K562 (cell line): ENCODE measurements around the gene CDC42EP3. TPM values are rescaled to one million over a fixed set of nuclear protein-coding genes. Genes with fewer than 3 reads are reported as not detected.

Source experiments
- ATAC-seq: fragments of 200-7000 bp; cut with Tn5 transposase; 3 replicates; pipeline ENCODE4 v1.9.1; 2020; ENCODE audit warnings: moderate library complexity
- BruUV-seq: library from RNA; stranded (reverse); fragments of 400-500 nt; replicated peaks from 2 replicates; lab custom pipeline; 2021; lab: Mats Ljungman, UMichigan
- CTCF ChIA-PET: fragments of 300-600 bp; formaldehyde crosslinking; extraction: SDS; loops from one replicate; lab custom pipeline; 2021; ENCODE audit warnings: low intra/inter-chr PET ratio; lab: Yijun Ruan, JAX
- POLR2A ChIA-PET: fragments of 300-600, 350-650 bp; sonication (Branson Sonifier 250); formaldehyde crosslinking; extraction: SDS; loops from one replicate; lab custom pipeline; 2021; ENCODE audit warnings: antibody characterized with exemption, inconsistent platforms; lab: Yijun Ruan, JAX
- DNase-seq, 4 experiments: peaks; one replicate each; pipeline versions ENCODE4 v3.0.0 to v3.0.0-alpha.2; 2011 to 2018; ENCODE audit warnings: low spot score in 3 of 4, mixed read lengths in 3 of 4; ENCODE audit errors: extremely low read depth in 1 of 4
- FAIRE-seq: peaks from 2 replicates; lab custom pipeline; 2011; peaks lifted over from hg19 to GRCh38; lab: Jason Lieb, UNC
- H2AFZ ChIP-seq: 2 replicates; pipeline ENCODE4 v1.6.0; 2011; ENCODE audit warnings: low read depth, low read length, control low read depth, inconsistent platforms
- H3K27ac ChIP-seq: fragments of 200-600 bp; 3 replicates; pipeline ENCODE4 v1.8.0; 2011; ENCODE audit warnings: low read depth, mild to moderate bottlenecking, control low read depth, inconsistent platforms, low read length, moderate library complexity, mixed read lengths; ENCODE audit errors: extremely low read depth
- H3K27me3 ChIP-seq, 2 experiments: fragments of 300-600 bp in 1 of 2; 2 replicates in 1 of 2; 3 replicates in 1 of 2; pipeline versions ENCODE4 v1.6.0 to v1.8.0; 2011; ENCODE audit warnings: inconsistent platforms in 2 of 2, low read length in 2 of 2, mild to moderate bottlenecking in 1 of 2, mixed read lengths in 1 of 2, moderate library complexity in 1 of 2; ENCODE audit not compliant: control insufficient read depth in 2 of 2, insufficient read depth in 2 of 2
- H3K36me3 ChIP-seq: fragments of 300-600 bp; 3 replicates; pipeline ENCODE4 v1.8.0; 2011; ENCODE audit warnings: mild to moderate bottlenecking, low read length, inconsistent platforms; ENCODE audit not compliant: control insufficient read depth, insufficient read depth
- H3K4me1 ChIP-seq, 2 experiments: fragments of 200-600 bp in 1 of 2; replicated peaks in 1 of 2; 2 replicates in 1 of 2; 3 replicates in 1 of 2; pipeline versions ENCODE4 v1.5.1 to v1.8.0; 2011; ENCODE audit warnings: inconsistent platforms in 2 of 2, low read length in 2 of 2, mild to moderate bottlenecking in 1 of 2, mixed read lengths in 1 of 2, moderate library complexity in 1 of 2; ENCODE audit not compliant: control insufficient read depth in 2 of 2, insufficient read depth in 2 of 2
- H3K4me2 ChIP-seq: 2 replicates; pipeline ENCODE4 v1.6.1; 2011; ENCODE audit warnings: low read length, control low read depth, inconsistent platforms, mixed read lengths; ENCODE audit not compliant: insufficient read depth
- H3K4me3 ChIP-seq: fragments of 200-600 bp; sonication (generic), shearing (Covaris generic); 2 replicates; pipeline ENCODE4 v1.5.1; 2016; ENCODE audit warnings: control low read depth, inconsistent platforms
- H3K79me2 ChIP-seq: fragments of 200-600 bp; 3 replicates; pipeline ENCODE4 v1.8.0; 2011; ENCODE audit warnings: low read length, inconsistent platforms; ENCODE audit not compliant: control insufficient read depth, insufficient read depth
- H3K9ac ChIP-seq, 2 experiments: 2 replicates each; pipeline versions ENCODE4 v1.6.0 to v1.6.1; 2011; ENCODE audit warnings: low read depth in 2 of 2, low read length in 2 of 2, control low read depth in 1 of 2, inconsistent platforms in 1 of 2, mild to moderate bottlenecking in 1 of 2, mixed read lengths in 1 of 2; ENCODE audit not compliant: insufficient read depth in 1 of 2
- H3K9me1 ChIP-seq: one replicate; pipeline ENCODE4 v1.6.0; 2011; ENCODE audit warnings: inconsistent platforms, mild to moderate bottlenecking, low read length, moderate library complexity; ENCODE audit not compliant: control insufficient read depth, insufficient read depth
- H3K9me3 ChIP-seq: replicated peaks from 2 replicates; pipeline ENCODE4 v1.5.1; 2011; ENCODE audit warnings: low read depth, low read length, inconsistent platforms; ENCODE audit not compliant: control insufficient read depth, insufficient read depth
- H4K20me1 ChIP-seq: replicated peaks from 2 replicates; pipeline ENCODE4 v1.6.1; 2011; ENCODE audit warnings: low read length, inconsistent platforms, mixed read lengths; ENCODE audit not compliant: control insufficient read depth, insufficient read depth
- ARID4B ChIP-seq: sonication (generic); formaldehyde crosslinking; IDR thresholded peaks from 2 replicates; pipeline ENCODE4 v1.8.0; 2022; ENCODE audit warnings: mild to moderate bottlenecking, missing genetic modification reagents
- ATF1 ChIP-seq, 2 experiments: fragments of 450-650 bp in 1 of 2; IDR thresholded peaks; 2 replicates each; pipeline ENCODE4 v1.6.1; 2016; ENCODE audit warnings: missing compliant biosample characterization in 1 of 2, missing genetic modification characterization in 1 of 2
- CREB3L1 ChIP-seq: fragments of 450-650 bp; IDR thresholded peaks from 2 replicates; pipeline ENCODE4 v1.6.1; 2014; ENCODE audit warnings: low read depth, mild to moderate bottlenecking, moderate library complexity, borderline replicate concordance
- ILF3 ChIP-seq: fragments of 450-650 bp; IDR thresholded peaks from 2 replicates; pipeline ENCODE4 v1.6.1; 2018; ENCODE audit warnings: antibody characterized with exemption, mild to moderate bottlenecking, moderate library complexity, borderline replicate concordance
- MLLT1 ChIP-seq, 2 experiments: fragments of 450-650 bp; IDR thresholded peaks; 2 replicates each; pipeline ENCODE4 v1.6.1; 2016
- PREB ChIP-seq: sonication (generic); formaldehyde crosslinking; IDR thresholded peaks from 2 replicates; pipeline ENCODE4 v1.8.1; 2023; ENCODE audit warnings: mild to moderate bottlenecking, missing genetic modification reagents
- RB1 ChIP-seq: fragments of 450-650 bp; IDR thresholded peaks from 2 replicates; pipeline ENCODE4 v1.6.1; 2017; ENCODE audit warnings: low read depth, mild to moderate bottlenecking
- TAF15 ChIP-seq: fragments of 200-400 bp; formaldehyde crosslinking; IDR thresholded peaks from 2 replicates; pipeline ENCODE4 v1.6.1; 2017; ENCODE audit warnings: mild to moderate bottlenecking, low read depth, low read length, moderate library complexity
- ZFP30 ChIP-seq: fragments of 250-450 bp; sonication (Bioruptor Pico); IDR thresholded peaks from 2 replicates; pipeline ENCODE4 v1.8.0; 2022; ENCODE audit warnings: moderate library complexity, mild to moderate bottlenecking, inconsistent platforms, borderline replicate concordance
- ZNF24 ChIP-seq: fragments of 450-650 bp; IDR thresholded peaks from 2 replicates; pipeline ENCODE4 v1.6.1; 2016
- ZNF395 ChIP-seq: fragments of 200-800 bp; sonication (Bioruptor generic); IDR thresholded peaks from 2 replicates; pipeline ENCODE4 v1.6.1; 2017; ENCODE audit warnings: missing genetic modification characterization, missing compliant biosample characterization
- ZNF695 ChIP-seq: fragments of 450-650 bp; formaldehyde crosslinking; IDR thresholded peaks from 2 replicates; pipeline ENCODE4 v1.4.0; 2020; ENCODE audit warnings: mild to moderate bottlenecking, moderate library complexity
- WGBS: fragments of 100-300 bp; shearing (Covaris generic); methylation state at CpG from one replicate; pipeline ENCODE4 v1.1.6; 2016; ENCODE audit warnings: low coverage, mixed read lengths; ENCODE audit not compliant: insufficient coverage; ENCODE audit errors: missing lambda C conversion rate; 5-methylcytosine and 5-hydroxymethylcytosine counted together
- in situ Hi-C: fragments of 300-500 bp; cut with MboI; formaldehyde crosslinking; loops from 4 replicates; pipeline ENCODE4 v1.15.0; 2018; ENCODE audit warnings: inconsistent platforms, mixed read lengths
- intact Hi-C: fragments of 100-400 bp; cut with micrococcal nuclease; formaldehyde crosslinking; loops from 2 replicates; pipeline ENCODE4 v1.14.2; 2022
- polyA plus RNA-seq, 8 experiments: library from polyadenylated mRNA; depleted of rRNA in 4 of 8; stranded (reverse) in 5 of 8; unstranded in 3 of 8; fragments of >200 nt; fragmentation: Nextera tagmentation in 2 of 8; fragmentation: Illumina TruSeq in 1 of 8; extraction: Ambion mirVana in 2 of 8; extraction: Trizol in 1 of 8; gene quantifications; 2 replicates each; pipeline versions ENCODE4 v1.2.1 to v1.2.3, GENCODE V29; 2011 to 2014; ENCODE audit warnings: inconsistent platforms in 1 of 8, missing spikeins in 1 of 8
- total RNA-seq, 7 experiments: library from RNA; depleted of rRNA in 6 of 7; stranded (reverse); fragments of >200 nt in 6 of 7; fragmentation: Illumina TruSeq in 2 of 7; extraction: Trizol in 2 of 7; gene quantifications; 2 replicates each; pipeline versions ENCODE4 v1.2.1 to v1.2.3, GENCODE V29; 2011 to 2021; ENCODE audit warnings: low replicate concordance in 1 of 7

CDC42EP3 gene
- total and polyA plus RNA-seq, 9 of the 15 experiments (the other 6 are each of a cell fraction or from before 2014, with no cell fraction given) = 0.72 to 6.4 (median 2.0) TPM

- intact Hi-C loops (no loop called here), in situ Hi-C loops (no loop called here)
- H3K9me3 ChIP-seq = no peaks in the 10 kb centered on the region
- TF ChIP-seq ARID4B (CRISPR knock-in tag) (no peak), ZNF24 (no peak), ZNF395 (CRISPR knock-in tag) (no peak), MLLT1 (IDR thresholded peaks at IDR 0.05) (no peak), ILF3 (no peak), ATF1 (CRISPR knock-in tag; IDR thresholded peaks at IDR 0.05) (no peak), ATF1 (tag; IDR thresholded peaks at IDR 0.05) (no peak), ZNF695 (CRISPR knock-in tag) (no peak), CREB3L1 (no peak), ZFP30 (CRISPR knock-in tag) (no peak), TAF15 (no peak), RB1 (no peak), PREB (CRISPR knock-in tag) (no peak)
These were observed 37.6 kb downstream of the CDC42EP3 start for GRCh38 chr2:37633845-37634244.

More at GRCh38 chr2:37633845-37634244, 37.6 kb downstream of the CDC42EP3 start:
- Histone ChIP-seq H4K20me1 (no peaks in the 10 kb centered on the region), H3K36me3 (no peaks in the 10 kb centered on the region), H3K27ac (no peak overlapping the region), H2AFZ (no peak overlapping the region), H3K4me2 (no peak overlapping the region), H3K4me3 (no peak overlapping the region), H3K27me3 (no peaks in the 10 kb centered on the region), H3K79me2 (no peaks in the 10 kb centered on the region), H3K4me1 (no peaks in the 10 kb centered on the region), H3K9ac (no peak overlapping the region), H3K9me1 (no peaks in the 10 kb centered on the region)
- DNase-seq = no peak
- FAIRE-seq = no peak
- no peak for ATAC-seq
- no TSS peak for BruUV-seq
- ChIA-PET POLR2A (no interaction called here), CTCF (no interaction called here)
- WGBS = 8% methylated on average over 3 of the region's 3 CpGs
